GM18505 (cell line): ENCODE measurements around the gene PPP1R14B.
A peak's percentile ranks its signal among the peaks of the same experiment; 100 is the strongest.

Experiments
- ATAC-seq: cut with Tn5 transposase; IDR thresholded peaks from one replicate; pipeline ENCODE4 v1.9.1; 2021; ENCODE audit not compliant: unreplicated experiment
- POLR2A ChIP-seq: IDR thresholded peaks from 4 replicates; pipeline ENCODE4 v1.6.1; 2011; ENCODE audit warnings: borderline replicate concordance; ENCODE audit not compliant: insufficient read depth, insufficient read length; ENCODE audit errors: extremely low read depth

Gene PPP1R14B

DNA sequence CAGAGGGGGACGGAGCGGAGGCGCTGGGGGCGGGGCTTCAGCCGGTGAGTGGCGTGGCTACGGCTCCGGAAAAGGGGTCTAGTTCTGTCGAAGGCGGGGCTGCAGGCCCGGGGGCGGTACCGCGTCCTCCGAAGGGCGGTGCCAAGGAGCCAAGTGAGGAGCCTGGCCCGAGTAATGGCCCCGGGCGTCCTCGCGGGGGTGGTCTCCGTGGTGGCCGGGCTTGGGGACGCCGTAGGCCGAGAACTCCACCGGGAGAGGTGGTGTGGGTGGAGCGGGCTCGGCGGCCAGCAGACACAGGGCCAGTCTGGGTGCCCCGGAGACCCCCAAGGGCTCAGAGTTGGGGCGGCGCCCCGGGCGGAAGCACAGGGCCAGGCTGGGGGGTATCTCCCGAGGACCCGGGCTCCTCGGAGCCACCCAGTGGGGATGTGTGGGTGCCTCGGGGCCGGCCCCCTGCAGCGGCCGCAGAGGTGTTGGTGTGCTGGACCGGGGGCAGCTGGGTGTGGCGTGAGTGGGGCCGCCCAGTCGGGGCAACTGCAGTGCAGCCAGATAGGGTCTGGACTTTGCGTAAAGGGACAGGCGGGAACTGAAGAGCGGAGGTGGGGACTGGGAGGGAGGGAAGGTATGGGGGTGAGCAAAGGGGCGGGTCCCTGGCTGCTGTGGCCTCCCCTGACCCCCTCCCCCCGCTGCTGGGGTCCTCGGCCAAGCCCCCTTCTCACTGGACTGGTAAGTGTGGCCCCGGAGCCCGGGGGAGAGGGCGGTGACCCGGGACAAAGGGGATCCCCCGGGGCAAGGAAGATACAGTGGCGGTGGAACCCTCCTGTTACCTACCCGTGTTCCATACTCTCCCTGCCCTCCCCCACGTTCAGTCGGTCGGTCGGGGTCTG lies 5.0 kb downstream of the PPP1R14B start:
- ATAC-seq = peak; percentile 63
- TF ChIP-seq POLR2A = peak; percentile 69

DNA sequence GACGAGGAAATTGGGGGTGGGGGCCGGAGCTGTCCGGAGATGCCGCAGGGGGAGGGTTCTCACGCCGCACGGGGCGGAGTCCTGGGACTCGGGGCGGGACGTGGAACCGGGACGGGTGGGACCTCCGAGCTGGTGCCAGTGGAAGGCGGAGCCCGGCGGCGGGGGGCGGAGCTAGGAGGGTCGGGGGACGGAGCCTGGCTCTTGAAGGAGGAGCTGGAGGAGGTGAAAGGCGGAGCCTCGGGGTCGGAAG lies 5.6 kb downstream of the PPP1R14B start:
- no peak for TF ChIP-seq POLR2A
- no peak for ATAC-seq

DNA sequence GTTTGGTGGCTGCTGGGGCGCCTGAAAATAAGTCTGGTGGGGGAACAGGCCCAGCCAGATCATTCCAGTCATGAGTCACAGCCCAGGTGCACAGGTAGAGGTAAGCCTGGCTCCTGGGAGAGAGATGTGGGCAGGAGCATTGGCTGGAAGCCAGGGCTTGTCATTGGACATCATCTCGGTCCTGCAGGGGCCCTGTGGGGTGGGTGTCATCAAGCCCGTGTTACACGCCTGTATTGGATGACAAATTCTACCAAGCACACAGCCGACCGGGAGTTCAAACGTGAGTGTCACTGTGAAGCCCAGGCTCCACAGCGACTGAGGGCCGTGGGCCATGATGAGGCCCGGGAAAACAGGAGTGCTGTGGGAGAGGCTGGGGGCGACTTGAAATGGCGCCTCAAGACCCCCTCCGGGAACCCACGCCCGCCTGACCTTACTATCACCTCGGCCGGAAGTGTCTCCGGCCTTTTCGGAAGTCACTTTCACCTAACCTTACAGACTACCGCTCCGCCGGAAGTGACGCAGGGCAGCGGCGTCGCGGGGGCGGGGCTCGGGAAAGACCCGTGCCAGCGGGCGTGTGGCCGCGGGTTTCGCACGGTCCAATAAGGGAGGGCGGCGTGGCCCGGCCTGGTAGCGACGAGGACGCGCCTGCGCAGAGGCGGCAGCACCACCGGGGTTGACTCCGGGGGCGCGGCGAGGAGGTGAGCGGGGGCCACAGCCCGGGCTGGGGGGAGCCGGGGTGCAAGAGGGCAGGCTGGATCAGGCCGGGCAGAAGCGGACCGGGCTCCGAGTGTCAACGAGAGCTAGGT lies 6.1 kb downstream of the PPP1R14B start, which contains the start of gene FKBP2:
Gene FKBP2 (plus strand): TSS at position 661 of the 806 bp plus-strand sequence. CDS start 1,293 bp downstream, outside the sequence.
- peak; percentile 54 for ATAC-seq
- TF ChIP-seq POLR2A = peak; percentile 96

- peak; percentile 2 for ATAC-seq
Measured at GRCh38 chr11:64239662-64240434, 6.9 kb downstream of the PPP1R14B start.

DNA sequence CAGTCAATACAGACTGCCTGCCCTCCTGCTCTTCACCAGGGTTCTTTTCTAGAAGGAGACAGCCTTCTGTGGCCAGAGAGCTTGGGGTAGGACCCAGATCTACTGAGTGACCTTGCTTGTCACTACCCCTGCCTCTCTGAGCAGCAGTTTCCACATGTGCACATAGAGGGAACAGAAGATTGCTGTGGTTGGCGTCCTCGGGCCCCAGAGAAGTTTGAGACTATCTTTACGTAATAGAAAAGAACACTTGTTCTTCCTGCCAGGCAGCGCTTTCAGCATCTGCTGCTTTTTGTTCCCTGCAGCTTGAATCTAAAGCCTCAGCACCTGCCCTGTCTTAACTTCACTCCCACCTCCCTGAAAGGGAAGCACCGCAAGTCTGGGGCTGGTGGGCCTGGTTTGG lies 7.7 kb downstream of the PPP1R14B start:
- TF ChIP-seq POLR2A = no peak
- ATAC-seq = no peak

More at GRCh38 chr11:64239662-64240434, 6.9 kb downstream of the PPP1R14B start:
- TF ChIP-seq POLR2A = no peak

GRCh38 chr11:64238076-64238475 lies 8.7 kb downstream of the PPP1R14B start:
- peak; percentile 36 for TF ChIP-seq POLR2A
- ATAC-seq = no peak

GRCh38 chr11:64237484-64237951 lies 9.2 kb downstream of the PPP1R14B start:
- no peak for TF ChIP-seq POLR2A
- ATAC-seq = no peak

DNA sequence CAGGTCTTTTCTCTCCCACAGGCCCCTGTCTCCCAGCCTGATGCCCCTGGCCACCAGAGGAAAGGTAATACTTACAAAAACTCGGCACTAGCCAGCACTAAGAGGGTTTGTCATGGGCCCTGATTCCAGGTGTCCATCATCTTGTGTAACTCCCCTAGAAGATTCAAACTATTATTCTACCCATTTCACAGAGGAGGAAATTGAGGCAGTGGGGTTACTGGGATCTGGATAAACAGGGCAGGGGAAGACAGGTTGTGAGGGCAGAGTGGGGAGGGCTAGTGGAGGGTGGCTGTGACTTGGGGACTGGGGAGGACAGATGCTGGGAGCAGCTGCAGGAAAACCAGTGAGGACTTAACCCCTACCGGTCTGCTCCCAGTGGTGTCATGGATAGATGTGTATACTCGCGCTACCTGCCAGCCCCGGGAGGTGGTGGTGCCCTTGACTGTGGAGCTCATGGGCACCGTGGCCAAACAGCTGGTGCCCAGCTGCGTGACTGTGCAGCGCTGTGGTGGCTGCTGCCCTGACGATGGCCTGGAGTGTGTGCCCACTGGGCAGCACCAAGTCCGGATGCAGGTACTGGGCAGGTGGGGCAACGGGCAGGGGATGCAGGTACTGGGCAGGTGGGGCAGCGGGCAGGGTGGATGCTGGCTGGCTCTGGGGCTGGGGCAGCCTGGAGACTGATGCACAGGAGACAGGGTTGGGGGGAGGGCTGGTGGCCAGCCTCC lies 11.1 kb downstream of the PPP1R14B start:
- ATAC-seq = no peak
- TF ChIP-seq POLR2A = no peak

- peak; percentile 24 for ATAC-seq
- TF ChIP-seq POLR2A = no peak
Measured at GRCh38 chr11:64234647-64235379, 11.9 kb downstream of the PPP1R14B start.

GRCh38 chr11:64233913-64234586 lies 12.7 kb downstream of the PPP1R14B start, which contains the start of gene VEGFB:
VEGFB (plus strand) TSS chr11:64234584; CDS start chr11:64234834, 250 bp downstream.
- TF ChIP-seq POLR2A = peak; percentile 26
- peak; percentile 37 for ATAC-seq

- no peak for TF ChIP-seq POLR2A
- ATAC-seq = no peak
Measured at GRCh38 chr11:64232967-64233315, 13.8 kb downstream of the PPP1R14B start.
